Naive B cell (primary cell): ENCODE data around the gene SH3GL1. TPM values are rescaled to one million over a fixed set of nuclear protein-coding genes. Genes with fewer than 3 reads are reported as not detected.
A peak's percentile ranks its signal among the peaks of the same experiment; 100 is the strongest.

Experiments
- ATAC-seq, 2 donors: fragments of 150-1000 bp; cut with Tn5 transposase; 2 replicates each; pipeline ENCODE4 v1.10.0; 2021; ENCODE audit warnings: low read depth in 2 of 2, mild to moderate bottlenecking in 2 of 2, moderate library complexity in 2 of 2
- DNase-seq: peaks from one replicate; pipeline ENCODE4 v3.0.0; 2022
- H3K27ac Mint-ChIP-seq, 6 donors: one replicate each; pipeline ENCODE4 v1.8.0; 2020 to 2022; ENCODE audit warnings: mild to moderate bottlenecking in 6 of 6, mixed read lengths in 6 of 6, moderate library complexity in 5 of 6, inconsistent platforms in 2 of 6
- H3K27me3 Mint-ChIP-seq, 3 donors: one replicate each; pipeline ENCODE4 v1.8.0; 2021 to 2022; ENCODE audit warnings: mixed read lengths in 3 of 3, mild to moderate bottlenecking in 1 of 3
- H3K36me3 Mint-ChIP-seq, 2 donors: one replicate each; pipeline ENCODE4 v1.8.0; 2020 to 2022; ENCODE audit warnings: mixed read lengths in 2 of 2, inconsistent platforms in 1 of 2, mild to moderate bottlenecking in 1 of 2
- H3K4me1 Mint-ChIP-seq, 3 donors: one replicate each; pipeline ENCODE4 v1.8.0; 2020 to 2022; ENCODE audit warnings: mixed read lengths in 3 of 3, inconsistent platforms in 1 of 3, mild to moderate bottlenecking in 1 of 3, moderate library complexity in 1 of 3
- H3K4me3 Mint-ChIP-seq, 8 donors: one replicate each; pipeline ENCODE4 v1.8.0; 2020 to 2022; ENCODE audit warnings: mild to moderate bottlenecking in 8 of 8, mixed read lengths in 8 of 8, moderate library complexity in 8 of 8, inconsistent platforms in 2 of 8
- H3K9me3 Mint-ChIP-seq, 7 donors: one replicate each; pipeline ENCODE4 v1.8.0; 2020 to 2022; ENCODE audit warnings: mixed read lengths in 7 of 7, mild to moderate bottlenecking in 5 of 7, inconsistent platforms in 2 of 7, moderate library complexity in 1 of 7
- polyA plus RNA-seq, 6 donors: library from polyadenylated mRNA; unstranded; fragments of 300-500 nt; fragmentation: Illumina TruSeq; gene quantifications; one replicate each; pipeline ENCODE4 v1.2.3, GENCODE V29; 2021; ENCODE audit warnings: low read depth in 6 of 6

SH3GL1 gene
- polyA plus RNA-seq, 6 donors from 2014 or later, result 4.9 to 18.5 (median 12.7) TPM

DNA sequence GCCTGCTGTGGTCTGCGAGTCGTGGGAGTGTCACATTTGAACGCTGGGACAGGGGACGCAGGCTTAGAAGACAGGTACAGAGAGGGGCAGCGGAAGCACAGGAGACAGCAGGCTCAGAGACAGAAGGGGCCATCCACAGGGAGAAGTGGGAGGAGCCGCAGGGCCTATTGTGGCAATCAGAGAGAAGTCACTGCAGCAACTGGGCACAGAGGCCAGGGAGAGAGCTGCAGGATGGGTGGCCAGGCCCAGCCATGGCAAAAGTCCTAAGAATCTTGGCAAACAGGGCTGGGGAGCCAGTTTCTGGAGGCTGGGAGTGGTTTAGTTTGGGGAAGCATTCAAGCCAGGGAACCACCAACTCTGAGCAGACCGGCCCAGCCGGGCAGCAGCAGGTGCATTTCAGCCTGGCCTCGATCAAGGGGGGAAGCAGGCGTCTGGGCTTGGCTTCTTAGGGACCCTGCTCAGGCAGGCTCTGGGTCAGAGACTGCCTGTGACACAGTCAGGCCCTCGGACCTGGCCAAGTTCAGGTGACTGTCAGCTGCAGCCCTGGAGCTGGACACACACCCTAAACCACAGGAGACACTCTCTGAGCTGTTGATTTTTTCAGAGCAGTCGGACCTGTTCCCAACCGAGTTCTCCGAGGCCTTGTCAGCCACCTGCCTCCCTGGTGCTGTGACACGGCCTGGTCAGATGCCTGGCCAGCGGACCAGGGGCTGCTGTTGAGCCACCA lies 11.8 kb downstream of the SH3GL1 start:
- Mint-ChIP-seq H3K27me3 (no peaks in the 10 kb centered on the region), H3K27ac (peak overlapping the region in 2 of 6 donors; percentile 47 to 86), H3K4me1 (peaks cover 14 to 44% (median 43%) of the 10 kb centered on the region in 3 donors), H3K9me3 (no peaks in the 10 kb centered on the region), H3K36me3 (peaks cover 0 to 7% of the 10 kb centered on the region in 2 donors), H3K4me3 (peak overlapping the region in 1 of 8 donors; percentile 75)
- DNase-seq (no peak), ATAC-seq (no peak)

DNA sequence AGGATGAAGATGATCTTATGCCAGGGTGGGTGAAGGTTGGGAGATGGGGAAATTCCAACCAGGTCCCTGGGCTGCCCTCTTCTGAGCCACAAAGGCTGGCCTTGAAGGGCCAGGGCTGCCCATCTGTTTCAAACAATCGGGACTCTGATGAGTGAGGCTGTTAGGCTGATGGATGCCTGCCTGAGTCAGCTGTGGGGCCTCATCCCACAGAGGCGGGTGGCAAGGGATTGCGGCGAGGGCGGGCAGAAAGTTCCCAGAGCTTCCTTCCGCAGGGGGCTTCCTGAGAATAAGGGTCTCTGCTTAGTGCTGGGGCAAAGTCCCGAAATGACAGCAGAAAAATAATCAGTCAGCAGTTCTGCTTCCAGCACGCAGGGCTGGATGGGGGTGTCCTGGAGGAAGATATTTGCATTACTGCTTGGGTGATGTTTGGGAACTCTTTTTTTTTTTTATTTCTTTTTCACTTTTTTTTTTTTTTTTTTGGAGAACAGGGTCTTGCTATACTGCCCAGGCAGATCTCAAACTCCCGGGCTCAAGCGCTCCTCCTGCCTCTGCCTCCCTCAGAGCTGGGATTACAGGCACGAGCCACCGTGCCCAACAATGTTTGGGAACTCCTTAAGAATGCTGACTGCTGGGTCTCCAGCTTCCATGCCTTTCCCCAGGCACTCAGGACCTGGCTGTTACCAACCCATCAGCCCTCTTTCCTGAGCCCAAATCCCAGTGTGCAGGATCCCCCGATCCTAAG lies 14.1 kb downstream of the SH3GL1 start:
- ATAC-seq (no peak), DNase-seq (no peak)
- Mint-ChIP-seq H3K27ac (peak overlapping the region in 2 of 6 donors; percentile 2 to 54), H3K36me3 (peaks cover 0 to 7% of the 10 kb centered on the region in 2 donors), H3K4me3 (no peak overlapping the region), H3K9me3 (no peaks in the 10 kb centered on the region), H3K27me3 (no peaks in the 10 kb centered on the region), H3K4me1 (peaks cover 22 to 45% (median 36%) of the 10 kb centered on the region in 3 donors)

DNA sequence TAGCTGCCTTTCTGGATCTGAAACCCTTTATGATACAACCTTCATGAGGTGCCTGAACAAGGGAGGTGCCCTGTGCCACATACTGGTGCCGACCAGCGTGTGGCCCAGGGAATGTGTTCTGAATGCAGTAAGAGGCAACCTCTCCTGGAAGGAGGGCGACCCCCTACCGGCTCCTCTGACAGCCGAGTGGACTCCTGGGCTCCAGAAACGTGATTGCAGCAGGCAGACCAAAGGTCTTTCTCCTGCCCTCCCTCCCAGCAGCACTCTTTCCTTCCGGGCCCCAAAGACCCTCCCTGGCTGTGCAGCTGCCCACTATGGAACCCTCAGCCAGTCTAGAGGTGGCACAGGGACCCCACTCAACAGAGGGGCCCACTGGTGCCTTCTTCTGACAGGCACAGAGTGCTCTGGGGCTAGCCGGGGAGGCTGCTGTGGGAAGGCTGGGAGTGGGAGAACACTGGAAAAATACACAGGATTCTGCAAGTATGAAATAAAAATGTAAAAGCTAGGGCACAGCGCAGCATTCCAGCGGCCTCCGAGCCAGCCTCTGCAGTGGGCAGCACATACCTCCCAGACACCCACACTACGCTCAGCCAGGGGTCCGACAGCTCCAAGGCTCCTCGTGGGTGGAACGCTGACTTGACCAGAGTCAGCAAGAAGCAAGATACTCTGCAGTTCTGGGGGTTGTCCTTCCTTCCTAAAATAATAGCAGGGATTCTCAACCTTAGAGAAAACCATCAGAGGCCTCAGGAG lies 14.9 kb downstream of the SH3GL1 start:
- H3K4me3 Mint-ChIP-seq, result no peak overlapping the region
- H3K27ac Mint-ChIP-seq, result peak overlapping the region in 1 of 6 donors; percentile 2
- H3K36me3 Mint-ChIP-seq, result peaks cover 0 to 7% of the 10 kb centered on the region in 2 donors
- H3K9me3 Mint-ChIP-seq, result no peaks in the 10 kb centered on the region
- ATAC-seq (no peak), DNase-seq (no peak)
- H3K27me3 Mint-ChIP-seq, result no peaks in the 10 kb centered on the region
- peaks cover 29 to 48% (median 38%) of the 10 kb centered on the region in 3 donors for H3K4me1 Mint-ChIP-seq

DNA sequence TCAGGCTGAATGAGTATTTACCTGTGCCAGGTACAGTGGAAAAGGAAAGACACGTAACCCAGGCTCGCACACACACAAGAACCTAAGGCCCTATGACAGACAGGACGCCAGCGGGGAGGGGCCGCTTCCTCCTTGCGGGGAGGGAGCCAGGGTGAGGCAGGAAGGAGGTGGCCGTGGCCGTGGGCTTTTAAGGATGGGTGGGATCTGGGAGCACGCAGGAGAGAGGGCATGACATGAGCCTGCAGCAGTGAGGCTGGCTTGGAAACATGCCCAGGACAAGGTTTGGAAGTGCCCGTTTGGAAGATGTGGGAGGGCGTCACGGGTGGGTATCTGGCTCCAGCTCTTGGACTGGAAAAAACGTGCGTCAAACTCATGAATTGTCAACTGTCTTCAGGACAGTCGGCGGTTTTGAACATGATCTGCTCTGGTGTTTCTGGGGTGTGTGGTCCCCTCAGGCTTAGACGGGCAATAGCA lies 20.1 kb downstream of the SH3GL1 start:
- Mint-ChIP-seq H3K4me3 (peak overlapping the region; percentile 73 to 92 (median 86)), H3K36me3 (no peaks in the 10 kb centered on the region), H3K27ac (peak overlapping the region; percentile 93 to 98 (median 95)), H3K4me1 (peaks cover 50 to 75% (median 60%) of the 10 kb centered on the region in 3 donors), H3K9me3 (no peaks in the 10 kb centered on the region), H3K27me3 (no peaks in the 10 kb centered on the region)
- peak; percentile 58 for DNase-seq
- ATAC-seq, result peak; percentile 57 to 59

DNA sequence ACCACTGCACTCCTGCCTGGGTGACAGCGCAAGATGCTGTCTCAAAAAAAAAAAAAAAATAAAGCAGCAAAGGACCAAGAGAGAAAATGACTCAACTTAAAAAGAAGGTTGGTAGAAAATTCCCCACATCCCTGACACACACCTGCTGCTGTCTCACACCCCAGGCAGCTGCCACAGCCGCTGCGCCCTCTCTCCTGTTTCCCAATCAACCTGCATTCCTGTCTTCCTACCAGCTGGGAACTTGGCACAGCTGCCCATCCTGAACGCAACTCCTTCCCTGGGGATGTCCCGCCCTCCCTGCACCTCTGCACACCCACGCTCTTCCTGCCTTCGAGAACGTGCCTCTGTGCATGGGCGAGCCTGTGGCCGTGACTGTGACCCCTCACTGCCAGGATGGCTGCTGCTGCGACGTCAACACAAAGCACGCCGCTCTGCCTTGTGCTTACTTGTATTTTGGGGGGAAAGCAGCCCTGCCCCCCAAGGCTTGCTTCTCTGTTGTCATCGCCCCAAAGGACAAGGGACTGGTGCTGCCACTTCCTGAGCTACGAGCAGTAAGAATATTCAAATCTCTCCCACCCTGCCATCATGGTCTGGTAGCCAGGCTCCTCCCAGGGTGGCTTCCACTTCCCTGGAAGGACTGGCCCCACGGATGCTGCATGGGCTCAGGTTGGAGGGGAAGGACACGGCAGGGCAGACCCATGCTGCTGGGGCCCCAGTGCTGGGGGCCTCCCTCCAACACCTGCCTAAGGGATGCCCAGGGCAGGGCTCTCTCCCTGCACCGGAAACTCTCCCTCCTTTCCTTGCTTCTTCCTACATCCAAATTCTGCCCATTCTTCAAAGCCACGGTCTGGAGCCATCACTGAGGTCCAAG lies 20.7 kb downstream of the SH3GL1 start:
- Mint-ChIP-seq H3K4me3 (peak overlapping the region; percentile 73 to 92 (median 86)), H3K27me3 (no peaks in the 10 kb centered on the region), H3K4me1 (peaks cover 51 to 78% (median 65%) of the 10 kb centered on the region in 3 donors), H3K27ac (peak overlapping the region; percentile 93 to 98 (median 95)), H3K9me3 (no peaks in the 10 kb centered on the region), H3K36me3 (no peaks in the 10 kb centered on the region)
- peak; percentile 50 to 60 for ATAC-seq
- peak; percentile 67 for DNase-seq

DNA sequence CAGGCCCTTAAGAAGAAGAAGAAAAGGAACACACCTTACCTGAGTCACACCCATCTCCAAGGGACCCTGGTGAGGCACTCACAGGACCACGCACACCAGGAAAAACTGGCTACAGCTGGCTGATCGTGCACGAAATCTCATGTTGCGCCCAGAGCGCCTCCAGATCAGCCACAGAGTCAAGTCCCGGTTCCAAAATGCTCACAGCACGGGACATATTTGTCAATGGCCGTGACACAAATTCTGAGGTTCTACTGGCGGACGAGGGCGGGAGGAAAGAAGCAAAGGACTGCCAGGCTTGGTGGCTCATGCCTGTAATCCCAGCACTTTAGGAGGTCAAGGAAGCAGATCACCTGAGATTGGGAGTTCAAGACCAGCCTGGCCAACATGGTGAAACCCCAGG lies 21.5 kb downstream of the SH3GL1 start:
- Mint-ChIP-seq H3K9me3 (no peaks in the 10 kb centered on the region), H3K27ac (peak overlapping the region in 5 of 6 donors; percentile 19 to 98 (median 94)), H3K36me3 (no peaks in the 10 kb centered on the region), H3K4me3 (peak overlapping the region; percentile 62 to 92 (median 76)), H3K27me3 (no peaks in the 10 kb centered on the region), H3K4me1 (peaks cover 53 to 82% (median 69%) of the 10 kb centered on the region in 3 donors)
- ATAC-seq (no peak), DNase-seq (no peak)

DNA sequence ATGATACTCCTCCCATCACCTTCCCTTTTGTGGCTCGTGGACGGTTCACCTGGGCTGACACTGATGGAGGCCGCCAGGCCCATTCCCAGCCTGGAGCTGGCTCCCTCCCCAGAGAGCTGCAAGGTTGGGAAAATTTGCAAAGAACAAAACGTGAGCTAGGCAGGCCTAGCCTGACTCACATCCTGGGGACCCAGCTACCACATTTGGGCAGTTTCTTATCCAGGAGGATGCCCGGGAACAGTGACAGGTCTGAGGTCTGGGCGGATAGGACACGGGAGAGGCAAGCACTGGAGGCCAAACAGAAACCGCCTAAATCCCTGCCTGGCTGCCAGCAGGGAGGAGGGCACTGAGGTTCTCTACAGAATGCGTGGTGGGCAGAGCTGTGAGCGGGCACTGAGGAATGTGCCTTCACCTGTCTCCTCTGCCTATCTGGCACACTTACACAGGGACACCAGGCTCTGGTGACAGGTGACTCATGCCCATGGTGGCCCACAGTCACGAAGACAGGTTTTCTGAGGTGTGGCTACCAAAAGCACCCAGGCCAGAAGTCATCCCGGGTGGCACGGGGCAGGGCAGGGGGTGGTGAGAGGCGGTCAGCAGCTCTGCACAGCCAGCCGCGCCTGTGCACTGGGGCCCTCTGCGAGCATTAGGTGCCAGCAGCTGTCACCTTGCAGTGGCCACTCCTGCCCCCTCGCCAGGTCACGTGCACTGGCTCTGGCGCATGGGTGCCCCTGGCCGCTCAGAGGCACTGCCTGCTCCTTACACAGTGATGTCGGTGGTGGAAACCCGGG lies 23.2 kb downstream of the SH3GL1 start:
- Mint-ChIP-seq H3K9me3 (no peaks in the 10 kb centered on the region), H3K4me3 (peak overlapping the region in 4 of 8 donors; percentile 77 to 87 (median 84)), H3K36me3 (no peaks in the 10 kb centered on the region), H3K27me3 (no peaks in the 10 kb centered on the region), H3K4me1 (peaks cover 59 to 85% (median 81%) of the 10 kb centered on the region in 3 donors), H3K27ac (peak overlapping the region in 5 of 6 donors; percentile 28 to 88 (median 75))
- DNase-seq, result no peak
- no peak for ATAC-seq

DNA sequence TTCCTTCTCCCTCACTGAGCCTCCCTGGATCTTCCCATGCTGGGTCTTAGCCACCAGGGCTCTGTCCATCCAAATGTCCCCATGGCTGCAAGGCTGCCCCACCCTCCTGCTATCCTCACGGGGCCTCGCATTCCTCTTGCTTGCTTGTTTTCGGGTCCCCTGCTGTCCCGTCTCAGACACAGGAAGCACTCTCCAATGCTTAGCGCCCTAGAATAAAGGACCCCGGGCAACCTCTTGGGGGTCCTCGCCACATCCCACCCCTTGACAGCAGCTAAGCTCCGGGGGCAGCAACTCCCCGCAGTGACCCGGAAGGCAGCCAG lies 23.7 kb downstream of the SH3GL1 start:
- Mint-ChIP-seq H3K27me3 (no peaks in the 10 kb centered on the region), H3K9me3 (no peaks in the 10 kb centered on the region), H3K4me1 (peaks cover 61 to 85% (median 82%) of the 10 kb centered on the region in 3 donors), H3K36me3 (no peaks in the 10 kb centered on the region), H3K4me3 (peak overlapping the region; percentile 61 to 87 (median 82)), H3K27ac (peak overlapping the region in 5 of 6 donors; percentile 8 to 97 (median 86))
- DNase-seq (no peak), ATAC-seq (no peak)

DNA sequence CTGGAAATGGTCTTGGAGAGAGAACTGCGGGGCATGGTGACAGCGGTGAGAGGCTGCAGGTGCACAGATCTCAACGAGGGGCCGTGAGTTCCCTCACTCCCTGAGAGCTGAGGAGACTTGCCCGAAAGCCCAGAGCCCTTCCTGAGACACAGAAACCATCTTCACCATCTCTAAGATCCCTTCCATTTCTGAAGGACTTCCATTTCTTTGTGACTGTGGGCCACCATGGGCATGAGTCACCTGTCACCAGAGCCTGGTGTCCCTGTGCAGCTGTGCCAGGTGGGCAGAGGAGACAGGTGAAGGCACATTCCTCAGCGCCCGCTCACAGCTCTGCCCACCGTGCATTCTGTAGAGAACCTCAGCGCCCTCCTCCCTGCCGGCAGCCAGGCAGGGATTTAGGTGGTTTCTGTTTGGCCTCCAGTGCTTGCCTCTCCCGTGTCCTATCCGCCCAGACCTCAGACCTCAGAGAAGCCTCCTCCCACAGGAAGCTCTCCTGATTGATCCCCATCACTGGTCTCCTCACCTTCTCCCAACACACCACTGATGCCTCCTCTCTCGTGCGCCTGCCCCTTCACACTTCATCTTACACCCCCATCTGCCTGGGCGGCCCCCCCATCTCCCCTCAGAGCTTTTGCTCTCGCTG lies 24.2 kb downstream of the SH3GL1 start:
- Mint-ChIP-seq H3K4me1 (peaks cover 56 to 85% (median 81%) of the 10 kb centered on the region in 3 donors), H3K4me3 (peak overlapping the region; percentile 74 to 89 (median 84)), H3K36me3 (no peaks in the 10 kb centered on the region), H3K27ac (peak overlapping the region; percentile 44 to 97 (median 88)), H3K27me3 (no peaks in the 10 kb centered on the region), H3K9me3 (no peaks in the 10 kb centered on the region)
- no peak for DNase-seq
- ATAC-seq, result no peak

DNA sequence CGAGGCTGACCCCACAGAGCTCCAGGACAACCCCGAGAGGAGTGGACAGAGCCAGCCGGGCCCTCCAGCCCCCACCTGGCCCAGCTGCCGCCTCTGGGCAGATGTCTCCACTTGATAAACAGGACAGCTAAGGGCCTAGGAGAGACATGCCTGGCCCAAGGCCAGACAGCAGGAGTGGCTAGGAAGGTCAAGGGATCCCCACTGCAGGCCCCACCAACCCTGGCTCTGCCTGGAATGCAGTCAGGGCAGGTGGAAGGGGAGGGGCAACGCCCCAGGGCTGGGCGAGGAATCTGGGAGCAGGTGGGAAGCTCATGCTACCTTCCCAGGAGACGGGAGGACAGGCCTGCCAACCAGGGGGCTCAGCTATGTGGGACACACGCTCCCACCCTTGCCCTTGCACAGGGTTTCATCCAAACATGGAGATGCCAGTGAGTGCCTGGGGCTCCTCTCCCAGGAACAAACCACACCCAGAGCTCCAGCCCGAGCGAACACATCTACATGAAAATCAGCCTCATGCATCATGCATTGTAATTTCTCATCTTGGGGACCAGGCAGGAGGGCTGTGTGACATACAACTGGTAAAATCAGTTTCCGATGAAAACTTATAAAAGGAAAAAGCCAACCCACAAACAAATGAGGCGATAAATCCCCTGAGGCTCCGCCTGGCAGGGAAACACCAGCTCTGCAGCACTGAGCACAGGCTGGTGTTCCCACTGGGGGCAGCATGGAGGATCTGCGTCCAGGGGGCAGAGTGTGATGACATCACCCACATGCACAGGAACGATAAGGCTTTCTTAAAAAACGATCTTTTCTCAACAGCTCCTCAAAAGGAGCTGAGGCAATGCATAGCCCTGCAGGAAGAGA lies 25.0 kb downstream of the SH3GL1 start:
- Mint-ChIP-seq H3K4me1 (peaks cover 53 to 85% (median 81%) of the 10 kb centered on the region in 3 donors), H3K27me3 (no peaks in the 10 kb centered on the region), H3K36me3 (no peaks in the 10 kb centered on the region), H3K4me3 (peak overlapping the region; percentile 69 to 89 (median 84)), H3K9me3 (no peaks in the 10 kb centered on the region), H3K27ac (peak overlapping the region; percentile 35 to 91 (median 84))
- ATAC-seq (peak; percentile 69 to 70), DNase-seq (peak; percentile 55)
